ENCODE results near the gene LGSN.

DNA sequence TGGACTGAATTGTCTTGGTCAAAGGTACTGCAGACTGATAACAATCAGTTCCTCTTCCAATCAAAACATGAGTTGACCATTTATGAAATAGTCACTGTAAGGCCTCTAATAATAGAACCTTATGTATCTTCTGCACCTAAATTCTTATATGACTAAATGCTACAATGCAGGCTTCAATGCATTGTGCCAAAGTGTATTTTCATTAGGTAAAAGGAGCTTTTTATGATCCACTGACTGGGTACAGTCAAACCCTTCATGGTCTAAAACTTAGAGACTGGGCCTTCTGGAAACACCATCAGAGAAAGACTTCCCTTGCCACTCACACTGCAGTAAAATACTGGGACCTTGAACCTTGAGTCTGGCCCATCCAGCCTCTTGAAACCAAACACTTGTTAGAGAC is 16.3 kb downstream of the LGSN start:
- TF ChIP-seq, protein P1, sequence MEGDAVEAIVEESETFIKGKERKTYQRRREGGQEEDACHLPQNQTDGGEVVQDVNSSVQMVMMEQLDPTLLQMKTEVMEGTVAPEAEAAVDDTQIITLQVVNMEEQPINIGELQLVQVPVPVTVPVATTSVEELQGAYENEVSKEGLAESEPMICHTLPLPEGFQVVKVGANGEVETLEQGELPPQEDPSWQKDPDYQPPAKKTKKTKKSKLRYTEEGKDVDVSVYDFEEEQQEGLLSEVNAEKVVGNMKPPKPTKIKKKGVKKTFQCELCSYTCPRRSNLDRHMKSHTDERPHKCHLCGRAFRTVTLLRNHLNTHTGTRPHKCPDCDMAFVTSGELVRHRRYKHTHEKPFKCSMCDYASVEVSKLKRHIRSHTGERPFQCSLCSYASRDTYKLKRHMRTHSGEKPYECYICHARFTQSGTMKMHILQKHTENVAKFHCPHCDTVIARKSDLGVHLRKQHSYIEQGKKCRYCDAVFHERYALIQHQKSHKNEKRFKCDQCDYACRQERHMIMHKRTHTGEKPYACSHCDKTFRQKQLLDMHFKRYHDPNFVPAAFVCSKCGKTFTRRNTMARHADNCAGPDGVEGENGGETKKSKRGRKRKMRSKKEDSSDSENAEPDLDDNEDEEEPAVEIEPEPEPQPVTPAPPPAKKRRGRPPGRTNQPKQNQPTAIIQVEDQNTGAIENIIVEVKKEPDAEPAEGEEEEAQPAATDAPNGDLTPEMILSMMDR (IDR thresholded peaks at IDR 0.05; ENCODE audit: borderline replicate concordance, extremely low read depth, low read length, poor library complexity, severe bottlenecking): no peak
- TF ChIP-seq EZH2 (IDR thresholded peaks at IDR 0.05; ENCODE audit: borderline replicate concordance, low read depth, low read length, severe bottlenecking): no peak
